Measurements from ENCODE around the gene EPHB6.

The EPHB6 gene

DNA sequence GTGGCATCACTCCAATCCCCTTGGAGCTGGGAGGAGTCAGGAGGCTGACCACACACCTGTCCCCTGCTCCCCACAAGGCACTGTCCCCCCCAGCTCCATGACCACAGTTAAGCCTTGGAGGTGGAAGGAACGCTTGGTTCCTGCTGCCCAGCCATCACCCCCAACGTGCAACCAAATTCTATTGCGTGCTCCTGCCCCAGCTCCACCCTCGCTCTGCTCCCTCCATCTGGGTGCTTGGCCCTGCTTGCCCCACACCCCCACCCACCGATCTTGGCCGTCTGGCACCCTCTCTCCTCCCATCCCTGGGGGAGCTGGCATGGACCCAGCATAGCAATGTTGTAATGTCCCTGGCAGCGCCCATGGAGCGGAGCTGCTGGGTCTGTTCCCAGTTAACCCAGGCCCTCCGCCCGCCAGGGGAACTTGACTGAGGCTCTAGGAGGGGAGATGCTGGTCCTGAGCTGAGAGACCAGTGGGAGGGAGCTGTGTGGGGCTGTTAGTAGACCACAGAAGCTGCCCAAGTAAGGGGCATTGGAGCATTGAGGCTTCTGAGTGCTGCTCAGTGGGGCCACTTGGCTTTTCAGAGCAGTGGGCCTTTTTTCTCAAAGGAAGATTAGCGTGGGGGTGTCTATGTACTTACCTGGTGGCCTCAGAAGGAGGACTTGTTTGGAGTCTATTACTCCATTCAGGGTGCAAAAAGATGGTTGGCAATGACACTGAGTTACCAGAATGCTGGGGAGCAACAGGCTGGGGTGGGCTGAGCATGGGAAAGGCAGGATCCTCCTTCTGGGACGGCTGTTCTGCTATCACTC, 1.1 kb downstream of the EPHB6 start:
- Histone ChIP-seq H3K27me3 (ENCODE audit: control insufficient read depth, insufficient read depth, low read length) (peaks cover 4% of the 10 kb centered on the region; the same call in 1 of the 2 replicates), H3K27ac (ENCODE audit: low read length) (no peak overlapping the region), H3K4me1 (ENCODE audit: control insufficient read depth, insufficient read depth, low read length) (peaks cover 4% of the 10 kb centered on the region), H3K9me3 (ENCODE audit: control insufficient read depth, insufficient read depth, low read length) (no peaks in the 10 kb centered on the region), H3K4me3 (ENCODE audit: low read length) (peak overlapping the region; percentile 66; the same call in 1 of the 2 replicates), H3K36me3 (ENCODE audit: control insufficient read depth, insufficient read depth, low read length) (no peaks in the 10 kb centered on the region)
- no CpG with 5 or more reads among the region's 12 CpGs for WGBS (ENCODE audit: insufficient coverage, insufficient read length)
- DNase-seq (ENCODE audit: low read depth, low spot score) = no peak

GRCh38 chr7:142856565-142857245, 1.8 kb downstream of the EPHB6 start:
- no peak overlapping the region for H3K27ac ChIP-seq (ENCODE audit: low read length)
- peaks cover 4% of the 10 kb centered on the region; the same call in 1 of the 2 replicates for H3K27me3 ChIP-seq (ENCODE audit: control insufficient read depth, insufficient read depth, low read length)
- no peaks in the 10 kb centered on the region for H3K36me3 ChIP-seq (ENCODE audit: control insufficient read depth, insufficient read depth, low read length)
- H3K4me1 ChIP-seq (ENCODE audit: control insufficient read depth, insufficient read depth, low read length) = peaks cover 4% of the 10 kb centered on the region
- WGBS (ENCODE audit: insufficient coverage, insufficient read length) = no CpG with 5 or more reads among the region's 7 CpGs
- no peak overlapping the region for H3K4me3 ChIP-seq (ENCODE audit: low read length)
- no peaks in the 10 kb centered on the region for H3K9me3 ChIP-seq (ENCODE audit: control insufficient read depth, insufficient read depth, low read length)
- DNase-seq (ENCODE audit: low read depth, low spot score) = no peak

DNA sequence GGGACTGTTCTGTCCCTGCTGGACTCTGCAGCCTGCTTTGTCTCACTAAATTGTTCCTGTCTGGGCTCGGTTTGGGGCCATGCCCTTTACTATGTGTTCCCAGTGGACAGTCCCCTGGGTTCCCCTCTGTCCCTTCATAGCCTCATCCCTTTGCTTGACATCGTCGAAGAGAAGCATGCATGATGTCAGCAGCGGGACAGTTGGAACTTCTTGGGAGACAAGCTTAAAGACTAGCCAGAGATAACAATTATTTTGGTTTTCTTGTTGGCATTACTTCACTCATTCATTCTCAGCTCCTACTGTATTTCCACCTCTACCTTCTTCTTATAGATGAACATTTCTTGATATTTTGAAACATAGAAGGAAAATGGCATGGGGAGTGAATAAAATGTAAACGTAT, 2.7 kb downstream of the EPHB6 start:
- 100% methylated on average over 1 of the region's 5 CpGs for WGBS (ENCODE audit: insufficient coverage, insufficient read length)
- no peak for DNase-seq (ENCODE audit: low read depth, low spot score)
- Histone ChIP-seq H3K4me1 (ENCODE audit: control insufficient read depth, insufficient read depth, low read length) (peaks cover 5% of the 10 kb centered on the region), H3K36me3 (ENCODE audit: control insufficient read depth, insufficient read depth, low read length) (no peaks in the 10 kb centered on the region), H3K27me3 (ENCODE audit: control insufficient read depth, insufficient read depth, low read length) (peaks cover 4% of the 10 kb centered on the region; the same call in 1 of the 2 replicates), H3K27ac (ENCODE audit: low read length) (no peak overlapping the region), H3K4me3 (ENCODE audit: low read length) (no peak overlapping the region), H3K9me3 (ENCODE audit: control insufficient read depth, insufficient read depth, low read length) (no peaks in the 10 kb centered on the region)

- H3K27me3 ChIP-seq (ENCODE audit: control insufficient read depth, insufficient read depth, low read length) = peaks cover 4% of the 10 kb centered on the region; the same call in 1 of the 2 replicates
- H3K4me3 ChIP-seq (ENCODE audit: low read length) = no peak overlapping the region
- peaks cover 7% of the 10 kb centered on the region for H3K4me1 ChIP-seq (ENCODE audit: control insufficient read depth, insufficient read depth, low read length)
- H3K9me3 ChIP-seq (ENCODE audit: control insufficient read depth, insufficient read depth, low read length) = no peaks in the 10 kb centered on the region
- H3K36me3 ChIP-seq (ENCODE audit: control insufficient read depth, insufficient read depth, low read length) = no peaks in the 10 kb centered on the region
- H3K27ac ChIP-seq (ENCODE audit: low read length) = no peak overlapping the region
- DNase-seq (ENCODE audit: low read depth, low spot score) = no peak
Measured at GRCh38 chr7:142859411-142859810, 4.5 kb downstream of the EPHB6 start.

- no peak overlapping the region for H3K27ac ChIP-seq (ENCODE audit: low read length)
- WGBS (ENCODE audit: insufficient coverage, insufficient read length) = no CpG with 5 or more reads among the region's 5 CpGs
- H3K4me3 ChIP-seq (ENCODE audit: low read length) = no peak overlapping the region
- H3K27me3 ChIP-seq (ENCODE audit: control insufficient read depth, insufficient read depth, low read length) = peaks cover 4% of the 10 kb centered on the region; the same call in 1 of the 2 replicates
- H3K9me3 ChIP-seq (ENCODE audit: control insufficient read depth, insufficient read depth, low read length) = no peaks in the 10 kb centered on the region
- DNase-seq (ENCODE audit: low read depth, low spot score) = no peak
- no peaks in the 10 kb centered on the region for H3K36me3 ChIP-seq (ENCODE audit: control insufficient read depth, insufficient read depth, low read length)
- H3K4me1 ChIP-seq (ENCODE audit: control insufficient read depth, insufficient read depth, low read length) = peaks cover 7% of the 10 kb centered on the region
Measured at GRCh38 chr7:142859829-142860228, 5.0 kb downstream of the EPHB6 start.

GRCh38 chr7:142860968-142861367, 6.1 kb downstream of the EPHB6 start:
- no peak for DNase-seq (ENCODE audit: low read depth, low spot score)
- no peaks in the 10 kb centered on the region for H3K36me3 ChIP-seq (ENCODE audit: control insufficient read depth, insufficient read depth, low read length)
- no peaks in the 10 kb centered on the region for H3K27me3 ChIP-seq (ENCODE audit: control insufficient read depth, insufficient read depth, low read length)
- no peak overlapping the region for H3K27ac ChIP-seq (ENCODE audit: low read length)
- H3K4me3 ChIP-seq (ENCODE audit: low read length) = no peak overlapping the region
- no peaks in the 10 kb centered on the region for H3K9me3 ChIP-seq (ENCODE audit: control insufficient read depth, insufficient read depth, low read length)
- H3K4me1 ChIP-seq (ENCODE audit: control insufficient read depth, insufficient read depth, low read length) = peaks cover 3% of the 10 kb centered on the region; the same call in 1 of the 2 replicates
- WGBS (ENCODE audit: insufficient coverage, insufficient read length) = no CpG with 5 or more reads among the region's 3 CpGs

GRCh38 chr7:142862351-142862750, 7.5 kb downstream of the EPHB6 start:
- H3K27me3 ChIP-seq (ENCODE audit: control insufficient read depth, insufficient read depth, low read length) = no peaks in the 10 kb centered on the region
- H3K4me1 ChIP-seq (ENCODE audit: control insufficient read depth, insufficient read depth, low read length) = peaks cover 3% of the 10 kb centered on the region
- no peaks in the 10 kb centered on the region for H3K9me3 ChIP-seq (ENCODE audit: control insufficient read depth, insufficient read depth, low read length)
- H3K27ac ChIP-seq (ENCODE audit: low read length) = no peak overlapping the region
- no CpG with 5 or more reads among the region's 4 CpGs for WGBS (ENCODE audit: insufficient coverage, insufficient read length)
- H3K36me3 ChIP-seq (ENCODE audit: control insufficient read depth, insufficient read depth, low read length) = no peaks in the 10 kb centered on the region
- H3K4me3 ChIP-seq (ENCODE audit: low read length) = no peak overlapping the region
- no peak for DNase-seq (ENCODE audit: low read depth, low spot score)

GRCh38 chr7:142862786-142863400, 8.0 kb downstream of the EPHB6 start:
- H3K9me3 ChIP-seq (ENCODE audit: control insufficient read depth, insufficient read depth, low read length) = no peaks in the 10 kb centered on the region
- DNase-seq (ENCODE audit: low read depth, low spot score) = no peak
- no CpG with 5 or more reads among the region's 7 CpGs for whole genome bisulfite sequencing (ENCODE audit: insufficient coverage, insufficient read length)
- no peak overlapping the region for H3K4me3 ChIP-seq (ENCODE audit: low read length)
- H3K4me1 ChIP-seq (ENCODE audit: control insufficient read depth, insufficient read depth, low read length) = peaks cover 3% of the 10 kb centered on the region
- no peaks in the 10 kb centered on the region; the same call in 1 of the 2 replicates for H3K36me3 ChIP-seq (ENCODE audit: control insufficient read depth, insufficient read depth, low read length)
- H3K27ac ChIP-seq (ENCODE audit: low read length) = no peak overlapping the region
- no peaks in the 10 kb centered on the region for H3K27me3 ChIP-seq (ENCODE audit: control insufficient read depth, insufficient read depth, low read length)

- Histone ChIP-seq H3K9me3 (ENCODE audit: control insufficient read depth, insufficient read depth, low read length) (no peaks in the 10 kb centered on the region), H3K4me1 (ENCODE audit: control insufficient read depth, insufficient read depth, low read length) (peaks cover 3% of the 10 kb centered on the region), H3K4me3 (ENCODE audit: low read length) (no peak overlapping the region), H3K27ac (ENCODE audit: low read length) (no peak overlapping the region), H3K36me3 (ENCODE audit: control insufficient read depth, insufficient read depth, low read length) (no peaks in the 10 kb centered on the region; the same call in 1 of the 2 replicates), H3K27me3 (ENCODE audit: control insufficient read depth, insufficient read depth, low read length) (no peaks in the 10 kb centered on the region)
- no peak for DNase-seq (ENCODE audit: low read depth, low spot score)
- WGBS (ENCODE audit: insufficient coverage, insufficient read length) = no CpG with 5 or more reads among the region's 37 CpGs
Measured at GRCh38 chr7:142863891-142864685, 9.2 kb downstream of the EPHB6 start.
